Trophoblast cell (in vitro differentiated cells and primary cell): ENCODE measurements around the gene BPIFA2.

Experiments used
- DNase-seq, 2 donors: peaks; one replicate each; pipeline ENCODE4 v3.0.0-alpha.2; 2016
- H2AFZ ChIP-seq: 2 replicates; pipeline ENCODE4 v1.6.1; 2013; ENCODE audit warnings: low read length, moderate library complexity, mild to moderate bottlenecking; ENCODE audit not compliant: insufficient read depth, poor library complexity
- H2AK5ac ChIP-seq: 2 replicates; pipeline ENCODE4 v1.6.1; 2013; ENCODE audit warnings: mild to moderate bottlenecking, low read length
- H2BK120ac ChIP-seq: 2 replicates; pipeline ENCODE4 v1.6.1; 2013; ENCODE audit warnings: low read length, mild to moderate bottlenecking, moderate library complexity; ENCODE audit not compliant: insufficient read depth, poor library complexity
- H2BK12ac ChIP-seq: 2 replicates; pipeline ENCODE4 v1.6.1; 2013; ENCODE audit warnings: mild to moderate bottlenecking, low read length, moderate library complexity
- H2BK5ac ChIP-seq: 2 replicates; pipeline ENCODE4 v1.6.1; 2013; ENCODE audit warnings: low read length, low read depth, moderate library complexity, mild to moderate bottlenecking; ENCODE audit not compliant: poor library complexity
- H3K14ac ChIP-seq: 2 replicates; pipeline ENCODE4 v1.6.1; 2013; ENCODE audit warnings: mild to moderate bottlenecking, low read length
- H3K18ac ChIP-seq: 2 replicates; pipeline ENCODE4 v1.6.1; 2013; ENCODE audit warnings: mild to moderate bottlenecking, low read length
- H3K23ac ChIP-seq: 2 replicates; pipeline ENCODE4 v1.6.1; 2013; ENCODE audit warnings: low read length
- H3K27ac ChIP-seq: 2 replicates; pipeline ENCODE4 v1.5.1; 2013; ENCODE audit warnings: low read depth, mild to moderate bottlenecking, inconsistent platforms, low read length, moderate library complexity
- H3K27me3 ChIP-seq: 2 replicates; pipeline ENCODE4 v1.6.1; 2013; ENCODE audit warnings: inconsistent platforms, mild to moderate bottlenecking, low read length, moderate library complexity; ENCODE audit not compliant: insufficient read depth
- H3K36me3 ChIP-seq, 2 experiments: 1 replicate in 1 of 2; 2 replicates in 1 of 2; pipeline ENCODE4 v1.6.1; 2013; ENCODE audit warnings: low read length in 2 of 2, mild to moderate bottlenecking in 2 of 2, moderate library complexity in 1 of 2; ENCODE audit not compliant: insufficient read depth in 2 of 2, control insufficient read depth in 1 of 2
- H3K4ac ChIP-seq: 2 replicates; pipeline ENCODE4 v1.6.1; 2013; ENCODE audit warnings: low read depth, mild to moderate bottlenecking, low read length, moderate library complexity
- H3K4me1 ChIP-seq, 2 experiments: 1 replicate in 1 of 2; 2 replicates in 1 of 2; pipeline ENCODE4 v1.6.1; 2013; ENCODE audit warnings: low read length in 2 of 2, mild to moderate bottlenecking in 2 of 2, moderate library complexity in 1 of 2; ENCODE audit not compliant: insufficient read depth in 2 of 2, control insufficient read depth in 1 of 2
- H3K4me2 ChIP-seq: 2 replicates; pipeline ENCODE4 v1.6.1; 2013; ENCODE audit warnings: inconsistent platforms, mild to moderate bottlenecking, low read length, moderate library complexity
- H3K4me3 ChIP-seq: 2 replicates; pipeline ENCODE4 v1.5.1; 2013; ENCODE audit warnings: mild to moderate bottlenecking, low read depth, low read length, inconsistent platforms
- H3K79me1 ChIP-seq: one replicate; pipeline ENCODE4 v1.6.1; 2013; ENCODE audit warnings: low read length
- H3K79me2 ChIP-seq: 2 replicates; pipeline ENCODE4 v1.6.1; 2013; ENCODE audit warnings: low read length, mild to moderate bottlenecking; ENCODE audit not compliant: control insufficient read depth, insufficient read depth, poor library complexity
- H3K9ac ChIP-seq: 2 replicates; pipeline ENCODE4 v1.6.1; 2013; ENCODE audit warnings: mild to moderate bottlenecking, low read length
- H3K9me3 ChIP-seq: 2 replicates; pipeline ENCODE4 v1.6.1; 2013; ENCODE audit warnings: low read depth, mild to moderate bottlenecking, control low read depth, inconsistent platforms, low read length; ENCODE audit not compliant: insufficient read depth
- H4K12ac ChIP-seq: 2 replicates; pipeline ENCODE4 v1.6.1; 2013; ENCODE audit warnings: low read depth, mild to moderate bottlenecking, low read length, moderate library complexity
- H4K8ac ChIP-seq: 2 replicates; pipeline ENCODE4 v1.6.1; 2013; ENCODE audit warnings: low read depth, mild to moderate bottlenecking, low read length, moderate library complexity
- H4K91ac ChIP-seq: one replicate; pipeline ENCODE4 v1.6.1; 2013; ENCODE audit warnings: low read depth, mild to moderate bottlenecking, low read length, moderate library complexity
- WGBS: extraction: QIAGEN DNeasy Blood & Tissue Kit; methylation state at CpG from one replicate; pipeline ENCODE4 v1.1.7; 2013; ENCODE audit warnings: missing lambda C conversion rate; ENCODE audit not compliant: insufficient read length, insufficient coverage; ENCODE audit errors: extremely low coverage; 5-methylcytosine and 5-hydroxymethylcytosine counted together

The BPIFA2 gene

DNA sequence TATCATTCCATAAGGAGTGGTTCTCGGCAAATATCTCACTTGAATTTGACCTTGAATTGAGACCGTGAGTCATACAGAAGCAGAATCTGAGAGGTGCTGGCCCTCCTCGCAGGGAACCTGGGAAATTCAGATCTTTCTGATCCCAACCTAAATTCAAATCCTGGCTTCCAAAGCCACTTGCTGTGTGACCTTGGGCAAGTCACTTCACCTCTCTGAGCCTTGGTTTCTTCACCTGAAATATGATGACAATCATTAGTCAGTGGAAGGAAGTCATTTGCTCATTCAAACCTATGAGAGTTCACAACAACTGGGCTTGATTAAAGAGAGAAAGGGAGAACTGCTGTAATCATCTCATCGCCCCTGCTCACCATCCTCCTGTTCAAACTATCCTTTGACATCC, 56.4 kb downstream of the BPIFA2 start:
- no peak overlapping the region for H2AFZ ChIP-seq
- H3K4me2 ChIP-seq, result no peak overlapping the region
- no peaks in the 10 kb centered on the region for H3K4me1 ChIP-seq
- no peak overlapping the region for H3K18ac ChIP-seq
- H3K27ac ChIP-seq, result no peak overlapping the region
- H4K8ac ChIP-seq, result no peak overlapping the region
- H3K27me3 ChIP-seq, result no peaks in the 10 kb centered on the region
- H2BK5ac ChIP-seq, result no peak overlapping the region
- no peak overlapping the region for H3K23ac ChIP-seq
- H3K79me1 ChIP-seq, result no peaks in the 10 kb centered on the region
- no peak overlapping the region for H4K12ac ChIP-seq
- H2AK5ac ChIP-seq, result no peak overlapping the region
- no CpG with 5 or more reads among the region's 4 CpGs for WGBS
- H3K4ac ChIP-seq, result no peak overlapping the region
- no peak overlapping the region for H3K14ac ChIP-seq
- no peaks in the 10 kb centered on the region for H3K36me3 ChIP-seq
- no peak overlapping the region for H2BK120ac ChIP-seq
- no peak overlapping the region for H3K4me3 ChIP-seq
- DNase-seq, result no peak
- H3K9me3 ChIP-seq, result no peaks in the 10 kb centered on the region
- H2BK12ac ChIP-seq, result no peak overlapping the region
- H3K9ac ChIP-seq, result no peak overlapping the region
- H4K91ac ChIP-seq, result no peak overlapping the region
- H3K79me2 ChIP-seq, result no peaks in the 10 kb centered on the region

DNA sequence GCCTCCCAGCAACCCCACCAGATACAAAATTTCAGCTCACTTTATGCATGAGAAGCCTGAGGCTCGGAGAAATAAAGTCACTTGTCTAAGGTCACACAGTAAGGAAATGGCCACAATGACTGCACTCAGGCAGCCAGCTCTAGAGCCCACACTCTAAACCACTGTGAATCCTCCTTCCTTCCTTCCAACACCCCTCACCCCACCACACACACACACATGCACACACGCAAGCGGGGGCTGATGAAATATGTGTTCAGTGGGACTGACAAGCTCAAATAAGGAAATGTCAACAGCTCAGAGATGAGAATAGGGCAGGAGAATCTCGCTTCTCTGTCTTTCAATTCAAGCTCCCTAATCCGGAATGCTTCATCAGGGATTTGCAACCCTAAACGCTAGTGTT, 61.9 kb downstream of the BPIFA2 start:
- H3K14ac ChIP-seq, result no peak overlapping the region
- H2AFZ ChIP-seq, result no peak overlapping the region
- no peaks in the 10 kb centered on the region for H3K27me3 ChIP-seq
- WGBS, result no CpG with 5 or more reads among the region's 6 CpGs
- H3K9ac ChIP-seq, result no peak overlapping the region
- no peak overlapping the region for H4K8ac ChIP-seq
- no peak overlapping the region for H3K4me2 ChIP-seq
- H2BK120ac ChIP-seq, result no peak overlapping the region
- no peak overlapping the region for H2AK5ac ChIP-seq
- no peaks in the 10 kb centered on the region for H3K36me3 ChIP-seq
- H2BK5ac ChIP-seq, result no peak overlapping the region
- H3K4me1 ChIP-seq, result no peaks in the 10 kb centered on the region
- no peak overlapping the region for H4K91ac ChIP-seq
- no peak overlapping the region for H2BK12ac ChIP-seq
- H3K23ac ChIP-seq, result no peak overlapping the region
- no peak overlapping the region for H3K18ac ChIP-seq
- no peak overlapping the region for H3K27ac ChIP-seq
- no peaks in the 10 kb centered on the region for H3K9me3 ChIP-seq
- no peak for DNase-seq
- H3K4ac ChIP-seq, result no peak overlapping the region
- H3K4me3 ChIP-seq, result no peak overlapping the region
- no peaks in the 10 kb centered on the region for H3K79me2 ChIP-seq
- no peak overlapping the region for H4K12ac ChIP-seq
- H3K79me1 ChIP-seq, result no peaks in the 10 kb centered on the region
